Measurements from ENCODE around the gene HLA-DRB1. TPM values are rescaled to one million over a fixed set of nuclear protein-coding genes. Genes with fewer than 3 reads are reported as not detected.
"Not testable (repeated sequence)": the region's sequence is repeated elsewhere in the genome, so short reads cannot be mapped to it uniquely, and the experiment has no call there.

HLA-DRB1 gene
- total RNA-seq, 1 donor from 2014 or later, result 25.5 TPM

- Histone ChIP-seq H3K27me3 (no peaks in the 10 kb centered on the region), H3K4me3 (no peak overlapping the region), H3K27ac (no peak overlapping the region), H3K4me1 (no peaks in the 10 kb centered on the region), H3K9me3 (no peaks in the 10 kb centered on the region), H3K36me3 (no peaks in the 10 kb centered on the region)
- no peak for DNase-seq (ENCODE audit: extremely low spot score in 2 of 2)
- TF ChIP-seq CTCF (IDR thresholded peaks at IDR 0.05), result no peak
- no peak for TF ChIP-seq POLR2A (IDR thresholded peaks at IDR 0.05)
- no peak for TF ChIP-seq POLR2AphosphoS5 (IDR thresholded peaks at IDR 0.05; ENCODE audit: insufficient read depth in 1 of 2, low read depth in 1 of 2)
- intact Hi-C loops (cut with DNase I), result no loop called here
These were observed 38.2 kb downstream of the HLA-DRB1 start for GRCh38 chr6:32551410-32551809.

DNA sequence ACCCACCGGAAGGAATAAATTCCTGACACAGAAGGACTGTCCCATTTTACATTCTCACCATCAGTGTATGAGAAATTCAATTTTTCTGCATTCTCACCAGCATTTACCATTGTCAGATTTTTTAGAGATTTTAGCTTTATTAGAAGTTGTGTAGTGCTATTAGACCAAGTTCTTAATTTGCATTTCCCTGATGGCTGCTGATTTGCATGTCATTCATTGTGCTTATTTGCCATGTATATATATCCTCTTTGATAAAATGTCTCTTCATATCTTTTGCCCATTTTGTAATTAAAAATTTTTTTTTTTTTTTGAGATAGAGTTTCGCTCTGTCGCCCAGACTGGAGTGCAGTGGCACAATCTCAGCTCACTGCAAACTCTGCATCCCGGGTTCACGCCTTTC, 49.8 kb downstream of the HLA-DRB1 start:
- no peaks in the 10 kb centered on the region for H3K27me3 ChIP-seq
- H3K9me3 ChIP-seq, result no peaks in the 10 kb centered on the region
- H3K4me3 ChIP-seq, result no peak overlapping the region
- intact Hi-C loops (cut with DNase I), result no loop called here
- H3K27ac ChIP-seq, result no peak overlapping the region
- H3K36me3 ChIP-seq, result no peaks in the 10 kb centered on the region
- H3K4me1 ChIP-seq, result no peaks in the 10 kb centered on the region
- no peak for DNase-seq (ENCODE audit: extremely low spot score in 2 of 2)
- TF ChIP-seq POLR2AphosphoS5 (IDR thresholded peaks at IDR 0.05; ENCODE audit: insufficient read depth in 1 of 2, low read depth in 1 of 2), result no peak
- TF ChIP-seq CTCF (IDR thresholded peaks at IDR 0.05), result no peak
- no peak for TF ChIP-seq POLR2A (IDR thresholded peaks at IDR 0.05)

DNA sequence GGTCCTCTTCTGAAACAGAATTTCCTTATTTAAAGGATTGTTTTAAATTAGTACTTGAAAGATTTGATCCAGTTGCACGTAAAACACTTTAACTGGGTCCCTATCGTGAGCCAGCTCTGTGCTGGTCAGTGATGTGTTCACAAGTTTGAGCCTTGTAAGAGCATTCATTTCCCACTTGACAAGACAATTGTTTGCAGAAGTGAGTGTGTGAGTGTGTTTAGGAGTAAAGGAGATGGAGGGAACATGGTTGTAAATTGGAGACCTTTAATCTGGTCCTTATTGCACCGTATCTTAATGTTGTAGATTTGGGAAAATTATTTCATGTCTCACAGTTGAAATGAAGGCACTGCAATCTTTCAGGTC, 59.2 kb downstream of the HLA-DRB1 start:
- DNase-seq (ENCODE audit: extremely low spot score in 2 of 2); H3K4me3 ChIP-seq; intact Hi-C loops (cut with DNase I); H3K36me3 ChIP-seq; H3K4me1 ChIP-seq; H3K27ac ChIP-seq; H3K27me3 ChIP-seq; H3K9me3 ChIP-seq: not testable (repeated sequence)

DNA sequence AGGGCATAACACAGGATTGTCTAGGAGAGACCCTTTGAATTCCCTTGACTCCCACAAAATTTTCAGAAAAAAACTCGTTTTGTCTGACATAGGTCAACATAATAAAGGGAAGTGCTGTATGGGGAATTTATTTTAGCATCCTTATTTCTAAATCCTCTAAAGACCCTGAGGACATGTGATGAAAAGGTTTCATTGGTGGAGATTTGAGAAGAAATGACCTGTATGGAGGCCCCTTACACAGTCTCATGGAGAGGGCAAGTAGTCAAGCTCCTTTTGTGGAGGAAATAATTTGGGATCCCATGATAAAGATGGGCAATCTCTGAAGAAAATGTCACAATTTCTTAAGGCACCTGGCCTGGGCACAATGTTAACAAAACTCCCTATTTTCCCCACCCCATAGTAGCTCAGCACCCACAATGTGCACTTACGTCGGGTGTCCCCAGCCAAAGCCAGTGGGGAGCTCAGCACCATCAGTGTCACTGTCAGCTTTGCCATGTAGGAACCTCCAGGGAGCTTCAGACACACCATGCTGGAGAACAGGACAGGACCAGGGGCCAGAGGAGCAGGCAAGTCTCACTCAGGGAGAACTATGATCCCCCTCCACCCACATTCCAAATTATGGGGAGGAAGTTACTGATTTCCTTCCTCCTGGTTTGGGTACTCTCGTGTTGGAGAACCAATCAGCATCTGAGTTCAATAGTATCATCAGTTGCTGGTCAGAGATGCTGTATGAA, 59.8 kb downstream of the HLA-DRB1 start, which contains the start of gene HLA-DRB5:
Gene HLA-DRB5 (minus strand): TSS at position 591 of the 734 bp plus-strand sequence. CDS start 63 bp downstream, at position 528.
- H3K4me1 ChIP-seq, result no peaks in the 10 kb centered on the region
- no peak for DNase-seq (ENCODE audit: extremely low spot score in 2 of 2)
- no peaks in the 10 kb centered on the region for H3K9me3 ChIP-seq
- peak within 1 kb of the TSS in 1 of 2 donors; percentile 16 for H3K4me3 ChIP-seq
- no peak within 1 kb of the TSS for H3K27ac ChIP-seq
- TF ChIP-seq CTCF (IDR thresholded peaks at IDR 0.05), result no peak
- TF ChIP-seq POLR2AphosphoS5 (IDR thresholded peaks at IDR 0.05; ENCODE audit: insufficient read depth in 1 of 2, low read depth in 1 of 2), result no peak
- TF ChIP-seq POLR2A (IDR thresholded peaks at IDR 0.05), result no peak
- H3K27me3 ChIP-seq, result no peaks in the 10 kb centered on the region
- no peaks in the 10 kb centered on the region for H3K36me3 ChIP-seq
- intact Hi-C loops (cut with DNase I), result loop anchor here (5.0 kb wide), 1 partner anchor 57 kb away; the partner anchor contains the start of gene HLA-DRB1

Small RNA genes within 50 kb of the gene (small RNA-seq; reads per million reads assigned to genes)
- not detected for gene RNU1-61P

Other genes with a start within 250 kb of the HLA-DRB1 start
- gene TSBP1, start 217.9 kb downstream of the HLA-DRB1 start, total RNA-seq, result not detected
- gene BTNL2, start 182.7 kb downstream of the HLA-DRB1 start, total RNA-seq, result not detected
- 158 TPM for gene HLA-DRA, start 150.0 kb downstream of the HLA-DRB1 start, total RNA-seq
- 4.7 TPM for gene HLA-DRB5, start 59.6 kb downstream of the HLA-DRB1 start, total RNA-seq
- gene HLA-DQA1, start 47.6 kb upstream of the HLA-DRB1 start, total RNA-seq, result 7.4 TPM
- gene HLA-DQB1, start 76.8 kb upstream of the HLA-DRB1 start, total RNA-seq, result 3.2 TPM
- gene HLA-DQA2, start 151.5 kb upstream of the HLA-DRB1 start, total RNA-seq, result 2.2 TPM
- 4.7 TPM for gene HLA-DQB2, start 173.7 kb upstream of the HLA-DRB1 start, total RNA-seq
- 2.7 TPM for gene HLA-DOB, start 227.2 kb upstream of the HLA-DRB1 start, total RNA-seq
- 19.9 TPM for gene TAP2, start 248.9 kb upstream of the HLA-DRB1 start, total RNA-seq